ENCODE results near the gene ERC2.

DNA sequence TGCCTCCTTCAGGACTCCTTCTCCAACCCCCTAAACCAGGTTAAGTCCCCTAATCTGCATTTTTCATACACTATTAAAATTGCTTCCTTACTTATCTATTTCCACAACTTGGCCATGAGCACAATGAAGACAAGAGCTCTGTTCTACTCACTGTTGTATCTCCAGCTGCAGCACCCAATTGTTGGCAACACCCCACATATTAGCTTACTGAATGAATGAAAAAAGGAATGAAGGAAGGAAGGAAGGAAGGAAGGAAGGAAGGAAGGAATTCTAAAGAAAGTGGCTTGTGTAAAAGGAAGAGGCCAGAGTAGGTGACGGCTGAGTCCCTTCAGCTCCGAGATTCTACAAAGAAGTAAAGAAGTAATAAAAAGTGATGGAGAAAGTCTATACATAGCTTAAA is 444.7 kb downstream of the ERC2 start:
- TF ChIP-seq, protein P1, sequence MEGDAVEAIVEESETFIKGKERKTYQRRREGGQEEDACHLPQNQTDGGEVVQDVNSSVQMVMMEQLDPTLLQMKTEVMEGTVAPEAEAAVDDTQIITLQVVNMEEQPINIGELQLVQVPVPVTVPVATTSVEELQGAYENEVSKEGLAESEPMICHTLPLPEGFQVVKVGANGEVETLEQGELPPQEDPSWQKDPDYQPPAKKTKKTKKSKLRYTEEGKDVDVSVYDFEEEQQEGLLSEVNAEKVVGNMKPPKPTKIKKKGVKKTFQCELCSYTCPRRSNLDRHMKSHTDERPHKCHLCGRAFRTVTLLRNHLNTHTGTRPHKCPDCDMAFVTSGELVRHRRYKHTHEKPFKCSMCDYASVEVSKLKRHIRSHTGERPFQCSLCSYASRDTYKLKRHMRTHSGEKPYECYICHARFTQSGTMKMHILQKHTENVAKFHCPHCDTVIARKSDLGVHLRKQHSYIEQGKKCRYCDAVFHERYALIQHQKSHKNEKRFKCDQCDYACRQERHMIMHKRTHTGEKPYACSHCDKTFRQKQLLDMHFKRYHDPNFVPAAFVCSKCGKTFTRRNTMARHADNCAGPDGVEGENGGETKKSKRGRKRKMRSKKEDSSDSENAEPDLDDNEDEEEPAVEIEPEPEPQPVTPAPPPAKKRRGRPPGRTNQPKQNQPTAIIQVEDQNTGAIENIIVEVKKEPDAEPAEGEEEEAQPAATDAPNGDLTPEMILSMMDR (IDR thresholded peaks at IDR 0.05; ENCODE audit: low read length), result no peak
- TF ChIP-seq EZH2 (IDR thresholded peaks at IDR 0.05; ENCODE audit: borderline replicate concordance, low read length), result no peak
